Activated T-helper 2 cell treated with anti-CD3 and anti-CD28 coated beads, Interferon-gamma antibody, Interleukin-2, Interleukin-4, amounts not matched to agents 10 μg/mL and 5 μg/mL and 100 μg/mL, durations not matched to agents 14 hours and 24 hours and 36 hours (primary cell): ENCODE measurements around the gene TRIM73. TPM values are rescaled to one million over a fixed set of nuclear protein-coding genes. Genes with fewer than 3 reads are reported as not detected.
"Not testable (repeated sequence)": the region's sequence is repeated elsewhere in the genome, so short reads cannot be mapped to it uniquely, and the experiment has no call there.

ENCODE experiments used
- DNase-seq: peaks from one replicate; pipeline ENCODE4 v3.0.0; 2021; ENCODE audit warnings: low spot score
- H3K27ac Mint-ChIP-seq: one replicate; pipeline ENCODE4 v1.8.0; 2021; ENCODE audit warnings: mixed read lengths
- H3K27me3 Mint-ChIP-seq: one replicate; pipeline ENCODE4 v1.8.0; 2021; ENCODE audit warnings: low read depth, mixed read lengths
- H3K36me3 Mint-ChIP-seq: one replicate; pipeline ENCODE4 v1.8.0; 2021; ENCODE audit warnings: low read depth, mixed read lengths
- H3K4me1 Mint-ChIP-seq: one replicate; pipeline ENCODE4 v1.8.0; 2021; ENCODE audit warnings: low read depth, mixed read lengths
- H3K4me3 Mint-ChIP-seq: one replicate; pipeline ENCODE4 v1.8.0; 2021; ENCODE audit warnings: low read depth, mild to moderate bottlenecking, moderate library complexity, mixed read lengths
- H3K9me3 Mint-ChIP-seq: one replicate; pipeline ENCODE4 v1.8.0; 2021; ENCODE audit warnings: mixed read lengths
- intact Hi-C: fragments of 100-400 bp; cut with micrococcal nuclease; formaldehyde crosslinking; loops from one replicate; pipeline ENCODE4 v1.15.1; 2023
- total RNA-seq: library from RNA; stranded (reverse); gene quantifications from 2 replicates; pipeline ENCODE4 v1.2.3, GENCODE V29; 2022

The TRIM73 gene
- total RNA-seq, 1 donor from 2014 or later = 6.4 TPM

DNA sequence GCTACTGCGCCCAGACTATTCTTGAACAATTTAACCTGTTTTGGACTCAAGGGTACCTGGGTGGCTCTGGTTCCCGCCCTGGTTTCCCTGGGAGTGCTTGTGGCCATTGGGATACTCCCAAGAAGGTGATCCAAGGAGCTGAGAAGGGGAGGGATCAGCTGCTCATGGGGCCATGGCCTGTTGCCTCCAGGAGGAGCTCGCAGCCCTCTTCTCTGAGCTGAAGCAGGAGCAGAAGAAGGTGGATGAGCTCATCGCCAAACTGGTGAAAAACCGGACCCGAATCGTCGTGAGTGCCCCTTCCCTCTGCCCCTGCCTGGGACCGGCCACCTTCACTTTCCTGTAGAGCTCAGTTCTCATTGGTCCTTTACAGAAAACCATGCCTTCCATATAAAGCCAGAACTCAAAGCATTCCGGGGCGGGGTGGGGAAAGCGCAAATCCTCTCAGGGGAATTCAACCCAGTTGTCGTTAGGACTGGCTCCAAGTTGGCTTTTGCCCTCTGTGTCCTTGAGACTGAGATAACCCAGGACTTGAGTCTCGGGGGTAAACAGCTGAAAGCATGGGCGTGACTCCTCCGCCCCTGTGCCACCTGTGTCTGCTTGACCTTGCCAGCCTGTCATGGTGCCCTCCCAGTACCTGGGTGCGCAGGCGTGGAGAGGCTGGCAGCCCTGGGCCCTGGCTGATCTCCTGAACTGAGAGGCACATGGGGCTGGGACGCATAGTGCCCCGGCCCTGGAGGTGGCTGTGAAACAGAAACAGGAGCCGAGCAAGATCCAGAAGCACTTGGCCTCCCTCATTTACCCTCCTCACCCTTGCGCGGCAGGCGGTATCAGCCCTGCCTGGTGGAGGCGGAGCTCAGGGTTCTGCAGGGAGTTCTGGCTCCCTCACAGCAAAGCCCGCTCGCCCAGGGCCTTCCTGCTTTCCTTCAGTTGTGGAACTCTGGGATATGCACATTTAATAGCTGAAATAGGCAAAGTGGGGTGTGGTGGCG lies 8.3 kb downstream of the TRIM73 start:
- H3K9me3 Mint-ChIP-seq = not testable (repeated sequence)

GRCh38 chr7:75404663-75405062 lies 9.2 kb downstream of the TRIM73 start:
- H3K4me3 Mint-ChIP-seq, H3K36me3 Mint-ChIP-seq, H3K9me3 Mint-ChIP-seq, intact Hi-C loops, H3K27me3 Mint-ChIP-seq, DNase-seq, H3K4me1 Mint-ChIP-seq, H3K27ac Mint-ChIP-seq: not testable (repeated sequence)

More for the DNA sequence above, 8.3 kb downstream of the TRIM73 start:
- H3K27ac Mint-ChIP-seq, intact Hi-C loops, H3K27me3 Mint-ChIP-seq, H3K36me3 Mint-ChIP-seq, H3K4me3 Mint-ChIP-seq, H3K4me1 Mint-ChIP-seq, DNase-seq: not testable (repeated sequence)

GRCh38 chr7:75409880-75410822 lies 14.7 kb downstream of the TRIM73 start:
- H3K4me3 Mint-ChIP-seq, H3K27ac Mint-ChIP-seq, intact Hi-C loops, H3K27me3 Mint-ChIP-seq, DNase-seq, H3K36me3 Mint-ChIP-seq, H3K9me3 Mint-ChIP-seq, H3K4me1 Mint-ChIP-seq: not testable (repeated sequence)

DNA sequence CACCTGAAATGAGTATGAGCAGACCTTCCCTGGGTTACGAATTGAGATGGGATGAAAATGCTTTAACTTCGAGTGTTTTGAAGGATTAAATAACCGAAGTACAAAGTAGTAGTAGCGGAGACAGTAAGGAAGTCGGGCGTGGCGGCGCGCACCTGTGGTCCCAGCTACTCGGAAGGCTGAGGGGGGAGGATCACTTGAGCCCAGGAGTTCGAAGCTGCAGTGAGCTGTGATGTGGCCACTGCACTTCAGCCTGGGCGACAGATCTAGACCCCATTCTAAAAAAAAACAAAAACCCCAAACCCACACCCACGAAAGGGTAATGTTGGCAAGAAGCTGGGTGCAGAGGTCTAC lies 15.4 kb downstream of the TRIM73 start:
- H3K4me1 Mint-ChIP-seq, H3K27me3 Mint-ChIP-seq, H3K9me3 Mint-ChIP-seq, H3K27ac Mint-ChIP-seq, H3K4me3 Mint-ChIP-seq, DNase-seq, intact Hi-C loops: not testable (repeated sequence)
- H3K36me3 Mint-ChIP-seq = peaks cover 12% of the 10 kb centered on the region

DNA sequence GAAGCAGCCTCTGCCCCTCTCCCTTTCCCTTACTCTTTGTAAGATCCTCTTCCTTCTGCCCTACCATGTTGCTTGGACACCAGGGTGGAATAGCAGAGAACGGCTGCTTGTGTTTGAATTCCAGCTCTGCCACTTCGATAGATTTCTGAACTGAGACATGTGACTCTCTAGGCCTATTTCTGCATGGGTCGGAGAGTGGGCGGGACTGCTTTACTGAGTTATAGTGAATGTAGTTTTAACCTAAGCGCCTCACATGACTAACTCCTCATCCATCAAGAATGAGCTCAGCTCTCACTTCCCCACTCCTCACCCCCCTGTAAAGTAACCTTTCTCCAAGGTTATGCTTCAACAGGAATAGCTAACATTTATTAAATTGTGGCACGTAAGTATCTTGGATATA lies 18.8 kb downstream of the TRIM73 start:
- H3K9me3 Mint-ChIP-seq, H3K4me3 Mint-ChIP-seq, H3K27me3 Mint-ChIP-seq, H3K4me1 Mint-ChIP-seq, intact Hi-C loops, H3K27ac Mint-ChIP-seq, DNase-seq: not testable (repeated sequence)
- H3K36me3 Mint-ChIP-seq = peaks cover 18% of the 10 kb centered on the region

GRCh38 chr7:75414708-75415427 lies 19.4 kb downstream of the TRIM73 start:
- H3K4me3 Mint-ChIP-seq, H3K9me3 Mint-ChIP-seq, H3K4me1 Mint-ChIP-seq, H3K27me3 Mint-ChIP-seq, intact Hi-C loops, DNase-seq, H3K27ac Mint-ChIP-seq: not testable (repeated sequence)
- H3K36me3 Mint-ChIP-seq = peaks cover 21% of the 10 kb centered on the region

DNA sequence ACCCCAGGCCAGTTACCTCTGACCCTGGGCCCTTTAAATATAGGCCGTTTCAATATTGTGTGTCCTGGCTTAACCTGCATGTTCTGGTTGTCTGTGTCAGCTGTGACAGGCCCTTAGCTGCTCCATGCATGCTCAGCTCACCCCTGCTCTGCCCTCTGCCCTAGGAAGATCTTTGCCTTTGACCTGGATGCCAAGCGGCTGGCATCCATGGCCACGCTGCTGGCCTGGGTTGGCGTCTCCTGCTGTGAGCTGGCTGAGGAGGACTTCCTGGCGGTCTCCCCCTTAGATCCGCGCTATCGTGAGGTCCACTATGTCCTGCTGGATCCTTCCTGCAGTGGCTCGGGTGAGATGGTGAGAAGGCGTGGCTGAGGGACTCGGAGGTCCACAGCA lies 20.0 kb downstream of the TRIM73 start:
- H3K4me1 Mint-ChIP-seq, H3K4me3 Mint-ChIP-seq, H3K27ac Mint-ChIP-seq, intact Hi-C loops, H3K27me3 Mint-ChIP-seq, H3K9me3 Mint-ChIP-seq, DNase-seq: not testable (repeated sequence)
- H3K36me3 Mint-ChIP-seq = peaks cover 26% of the 10 kb centered on the region

GRCh38 chr7:75415829-75416373 lies 20.5 kb downstream of the TRIM73 start:
- DNase-seq, H3K4me1 Mint-ChIP-seq, H3K27ac Mint-ChIP-seq, H3K9me3 Mint-ChIP-seq, intact Hi-C loops, H3K27me3 Mint-ChIP-seq, H3K4me3 Mint-ChIP-seq: not testable (repeated sequence)
- peaks cover 29% of the 10 kb centered on the region for H3K36me3 Mint-ChIP-seq

GRCh38 chr7:75416787-75417186 lies 21.4 kb downstream of the TRIM73 start:
- H3K4me1 Mint-ChIP-seq, H3K4me3 Mint-ChIP-seq, DNase-seq, H3K9me3 Mint-ChIP-seq, H3K27me3 Mint-ChIP-seq, intact Hi-C loops, H3K27ac Mint-ChIP-seq: not testable (repeated sequence)
- peaks cover 33% of the 10 kb centered on the region for H3K36me3 Mint-ChIP-seq

GRCh38 chr7:75418292-75418858 lies 22.9 kb downstream of the TRIM73 start:
- H3K27ac Mint-ChIP-seq, H3K4me1 Mint-ChIP-seq, H3K4me3 Mint-ChIP-seq, DNase-seq, intact Hi-C loops, H3K9me3 Mint-ChIP-seq, H3K27me3 Mint-ChIP-seq: not testable (repeated sequence)
- H3K36me3 Mint-ChIP-seq = peaks cover 33% of the 10 kb centered on the region

DNA sequence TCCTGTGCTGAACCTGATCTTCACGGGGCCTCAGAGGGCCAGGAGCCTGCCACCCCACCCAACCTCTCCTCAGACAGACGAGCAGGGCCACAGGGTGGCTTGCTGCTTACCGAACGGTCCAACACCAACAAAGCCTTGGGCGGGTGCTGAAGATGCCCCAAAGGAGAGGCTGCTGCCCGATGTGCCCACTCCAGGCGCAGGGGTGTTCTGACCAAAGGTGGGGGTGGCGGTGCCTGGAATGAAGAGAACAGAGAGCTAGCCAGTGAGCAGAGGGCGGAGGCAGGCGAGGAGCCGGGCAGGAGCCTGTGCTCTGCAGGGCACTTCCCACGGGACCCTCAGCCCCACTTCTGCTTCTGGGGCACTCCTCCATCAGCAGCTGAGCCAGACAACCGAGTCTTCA lies 23.8 kb downstream of the TRIM73 start:
- H3K4me3 Mint-ChIP-seq, DNase-seq, H3K27me3 Mint-ChIP-seq, intact Hi-C loops, H3K9me3 Mint-ChIP-seq, H3K27ac Mint-ChIP-seq, H3K4me1 Mint-ChIP-seq: not testable (repeated sequence)
- peaks cover 35% of the 10 kb centered on the region for H3K36me3 Mint-ChIP-seq

DNA sequence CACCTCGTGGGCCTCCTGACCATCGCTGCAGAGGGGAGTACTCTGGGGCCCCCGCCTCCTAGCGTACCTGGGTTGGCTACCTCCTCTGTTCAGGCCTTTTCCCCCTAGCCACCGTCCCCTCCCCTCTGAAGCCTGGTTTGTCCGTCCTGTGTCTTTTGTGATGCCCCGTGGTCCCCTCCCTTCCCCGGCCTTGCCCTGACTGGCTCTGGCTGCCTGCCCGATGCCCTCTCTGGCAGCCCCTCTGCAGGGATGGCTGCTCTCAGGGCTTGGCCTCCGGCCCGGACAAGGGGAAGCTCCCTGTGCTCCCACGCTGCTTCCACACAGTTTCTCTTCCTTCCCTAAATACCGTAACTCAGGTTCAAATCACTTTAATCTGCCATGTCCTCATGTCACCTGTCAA lies 24.3 kb downstream of the TRIM73 start:
- H3K27me3 Mint-ChIP-seq, intact Hi-C loops, H3K4me3 Mint-ChIP-seq: not testable (repeated sequence)

More for the DNA sequence above, 24.3 kb downstream of the TRIM73 start:
- not testable (repeated sequence) for H3K4me1 Mint-ChIP-seq, H3K27ac Mint-ChIP-seq, H3K9me3 Mint-ChIP-seq, DNase-seq
- H3K36me3 Mint-ChIP-seq = peaks cover 38% of the 10 kb centered on the region
